ENCODE measurements around the gene MOB1B.

DNA sequence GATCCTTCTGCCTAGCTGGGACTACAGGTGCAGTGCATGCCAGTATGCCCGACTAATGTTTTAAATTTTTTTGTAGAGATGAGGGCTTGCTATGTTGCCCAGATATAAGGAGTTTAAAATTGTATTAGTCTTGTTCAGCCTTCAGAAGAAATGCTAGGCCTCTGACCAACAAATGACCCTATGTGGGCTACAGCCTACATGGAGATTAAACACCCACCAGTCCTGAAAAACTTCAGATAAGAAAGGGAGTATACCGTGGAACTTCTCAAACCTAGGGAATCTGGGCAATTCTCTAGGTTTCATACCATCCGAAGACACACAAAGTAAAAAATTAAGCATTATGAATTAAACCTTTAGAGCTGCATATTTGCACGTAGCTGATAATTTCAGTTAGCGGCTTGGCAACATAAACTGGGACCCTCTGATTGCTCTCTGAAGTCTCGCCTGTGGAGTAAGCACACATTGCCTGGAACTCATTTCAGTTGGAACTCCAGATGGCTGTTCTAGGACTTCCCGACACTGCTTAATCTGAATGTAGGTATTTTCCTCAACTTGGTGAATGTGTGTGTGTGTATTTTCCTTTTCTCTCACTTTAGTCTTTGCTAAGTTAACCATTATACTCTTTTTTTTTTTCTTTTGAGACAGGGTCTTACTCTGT, 33.0 kb downstream of the MOB1B start:
- TF ChIP-seq, protein P1, sequence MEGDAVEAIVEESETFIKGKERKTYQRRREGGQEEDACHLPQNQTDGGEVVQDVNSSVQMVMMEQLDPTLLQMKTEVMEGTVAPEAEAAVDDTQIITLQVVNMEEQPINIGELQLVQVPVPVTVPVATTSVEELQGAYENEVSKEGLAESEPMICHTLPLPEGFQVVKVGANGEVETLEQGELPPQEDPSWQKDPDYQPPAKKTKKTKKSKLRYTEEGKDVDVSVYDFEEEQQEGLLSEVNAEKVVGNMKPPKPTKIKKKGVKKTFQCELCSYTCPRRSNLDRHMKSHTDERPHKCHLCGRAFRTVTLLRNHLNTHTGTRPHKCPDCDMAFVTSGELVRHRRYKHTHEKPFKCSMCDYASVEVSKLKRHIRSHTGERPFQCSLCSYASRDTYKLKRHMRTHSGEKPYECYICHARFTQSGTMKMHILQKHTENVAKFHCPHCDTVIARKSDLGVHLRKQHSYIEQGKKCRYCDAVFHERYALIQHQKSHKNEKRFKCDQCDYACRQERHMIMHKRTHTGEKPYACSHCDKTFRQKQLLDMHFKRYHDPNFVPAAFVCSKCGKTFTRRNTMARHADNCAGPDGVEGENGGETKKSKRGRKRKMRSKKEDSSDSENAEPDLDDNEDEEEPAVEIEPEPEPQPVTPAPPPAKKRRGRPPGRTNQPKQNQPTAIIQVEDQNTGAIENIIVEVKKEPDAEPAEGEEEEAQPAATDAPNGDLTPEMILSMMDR (IDR thresholded peaks at IDR 0.05): no peak
- TF ChIP-seq POLR2A (IDR thresholded peaks at IDR 0.05) (no peak), EP300 (IDR thresholded peaks at IDR 0.05) (no peak)

Data from upper lobe of left lung (tissue), 4 donors.